Heart left ventricle (tissue), 13 donors: ENCODE measurements around the gene TJP3.

ENCODE experiments used
- POLR2A ChIP-seq, 2 donors: fragments of 450-650 bp; IDR thresholded peaks; one replicate each; pipeline ENCODE4 v1.6.1; 2017; ENCODE audit warnings: antibody characterized with exemption in 2 of 2, mild to moderate bottlenecking in 2 of 2, moderate library complexity in 2 of 2
- TF ChIP-seq, protein P1 (sequence below), 12 donors: fragments of 200-600 bp; sonication (generic) in 4 of 12; IDR thresholded peaks; one replicate each; pipeline versions ENCODE4 v1.5.0 to v1.8.0; 2018 to 2022; ENCODE audit warnings: antibody characterized with exemption in 12 of 12, mild to moderate bottlenecking in 5 of 12
- donor health status: ischemic (EF 13 %, LVEDD 7.1; RV severe dilation, severe dysfunction).
- donor health status: DM: no; HTN: yes; CAD: no.
- donor health status: DM: no; HTN: no; CAD: no.
- donor health status: ischemic (EF 25% LVEDD 6.9; RV normal size, moderate dysfunction).
- donor health status: ischemic (EF 25% LVEDD 5.7; RV mildly dilated, moderate dysfunction).
- donor health status: ischemic (EF 35%, LVEDD 5.7; RV mildly dilated, moderate dysfunction).
- donor health status: nonischemic (EF 11% LVEDD 7.7; RV severe dilation, severe dysfunction).
- donor health status: DM: yes; HTN: yes; CAD: no.
- donor health status: PGD.
- donor health status: ischemic (EF 29% LVEDD 5.4; RV normal size, mild dysfunction).
- donor health status: nonischemic (EF 23%, LVEDD 6.1; RV moderate dilation, normal function).

DNA sequence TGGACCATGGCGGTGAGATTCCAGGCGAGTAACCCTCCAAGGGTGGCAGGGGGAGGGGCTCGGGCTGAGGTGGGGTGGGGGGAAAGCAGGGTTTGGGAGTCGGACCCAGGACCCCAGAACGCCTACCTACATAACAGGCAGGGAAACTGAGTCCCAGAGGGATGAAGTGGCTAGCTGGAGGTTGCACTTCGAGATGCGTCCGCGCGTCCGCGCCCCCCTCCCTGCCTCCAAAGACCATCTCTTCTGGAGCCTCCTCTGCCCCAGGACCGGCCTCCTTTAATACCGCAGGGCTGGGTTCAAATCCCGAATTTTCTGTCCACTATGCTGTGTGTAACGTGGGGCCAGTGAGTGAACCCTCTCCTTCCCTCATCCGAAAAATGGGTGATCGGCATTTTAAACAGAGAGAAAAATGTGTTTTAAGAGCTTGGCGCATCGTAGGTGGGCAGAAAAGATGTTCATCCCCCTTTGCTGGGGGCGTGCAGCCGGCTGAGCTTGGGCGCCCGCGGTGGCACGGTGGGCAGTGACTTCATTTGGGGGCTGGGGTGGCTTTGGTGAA lies 13.8 kb downstream of the TJP3 start:
- TF ChIP-seq, protein P1, sequence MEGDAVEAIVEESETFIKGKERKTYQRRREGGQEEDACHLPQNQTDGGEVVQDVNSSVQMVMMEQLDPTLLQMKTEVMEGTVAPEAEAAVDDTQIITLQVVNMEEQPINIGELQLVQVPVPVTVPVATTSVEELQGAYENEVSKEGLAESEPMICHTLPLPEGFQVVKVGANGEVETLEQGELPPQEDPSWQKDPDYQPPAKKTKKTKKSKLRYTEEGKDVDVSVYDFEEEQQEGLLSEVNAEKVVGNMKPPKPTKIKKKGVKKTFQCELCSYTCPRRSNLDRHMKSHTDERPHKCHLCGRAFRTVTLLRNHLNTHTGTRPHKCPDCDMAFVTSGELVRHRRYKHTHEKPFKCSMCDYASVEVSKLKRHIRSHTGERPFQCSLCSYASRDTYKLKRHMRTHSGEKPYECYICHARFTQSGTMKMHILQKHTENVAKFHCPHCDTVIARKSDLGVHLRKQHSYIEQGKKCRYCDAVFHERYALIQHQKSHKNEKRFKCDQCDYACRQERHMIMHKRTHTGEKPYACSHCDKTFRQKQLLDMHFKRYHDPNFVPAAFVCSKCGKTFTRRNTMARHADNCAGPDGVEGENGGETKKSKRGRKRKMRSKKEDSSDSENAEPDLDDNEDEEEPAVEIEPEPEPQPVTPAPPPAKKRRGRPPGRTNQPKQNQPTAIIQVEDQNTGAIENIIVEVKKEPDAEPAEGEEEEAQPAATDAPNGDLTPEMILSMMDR (IDR thresholded peaks at IDR 0.05) = no peak
- TF ChIP-seq POLR2A (IDR thresholded peaks at IDR 0.05) = no peak
